ENCODE measurements around the gene CPM.
"Not testable (repeated sequence)": the region's sequence is repeated elsewhere in the genome, so short reads cannot be mapped to it uniquely, and the experiment has no call there.

CPM gene

GRCh38 chr12:68846811-68847210 lies 86.2 kb downstream of the CPM start:
- no peak for DNase-seq

DNA sequence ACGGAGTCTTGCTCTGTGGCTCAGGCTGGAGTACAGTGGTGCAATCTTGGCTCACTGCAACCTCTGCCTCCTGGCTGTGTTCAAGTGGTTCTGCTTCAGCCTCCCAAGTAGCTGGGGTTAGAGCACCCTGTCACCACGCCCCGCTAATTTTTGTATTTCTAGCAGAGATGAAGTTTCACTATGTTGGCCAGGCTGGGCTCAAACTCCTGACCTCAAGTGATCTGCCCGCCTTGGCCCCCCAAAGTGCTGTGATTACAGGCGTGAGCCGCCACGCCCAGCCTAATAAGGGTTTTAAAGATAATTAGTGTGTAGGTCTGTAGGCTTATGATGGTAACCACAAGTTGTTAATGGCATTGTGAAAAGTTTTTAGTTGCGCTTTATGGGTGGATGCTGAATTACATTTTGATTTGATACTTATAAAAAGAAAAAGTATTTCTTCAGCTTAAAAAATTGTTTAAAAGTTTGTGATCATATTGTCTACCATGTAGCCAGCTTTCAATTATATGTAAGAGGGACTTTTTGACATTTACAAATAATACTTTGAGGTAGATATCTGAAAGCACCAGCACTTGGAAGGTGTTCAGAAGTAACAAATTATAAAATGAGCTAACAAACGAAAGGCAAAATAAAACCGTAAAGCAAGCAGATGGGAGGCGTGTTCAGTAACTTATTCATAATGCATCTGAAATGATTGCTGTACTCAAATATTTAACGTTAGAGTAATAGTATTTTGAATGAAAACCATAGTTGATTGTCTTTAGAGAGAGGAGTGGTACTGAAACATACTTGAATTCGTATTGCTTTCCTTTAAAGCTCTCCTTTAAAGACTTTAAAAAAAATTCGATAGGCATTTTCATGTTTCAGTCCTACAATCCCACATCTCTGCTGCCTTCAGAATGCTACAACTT lies 87.9 kb downstream of the CPM start:
- DNase-seq, result no peak

DNA sequence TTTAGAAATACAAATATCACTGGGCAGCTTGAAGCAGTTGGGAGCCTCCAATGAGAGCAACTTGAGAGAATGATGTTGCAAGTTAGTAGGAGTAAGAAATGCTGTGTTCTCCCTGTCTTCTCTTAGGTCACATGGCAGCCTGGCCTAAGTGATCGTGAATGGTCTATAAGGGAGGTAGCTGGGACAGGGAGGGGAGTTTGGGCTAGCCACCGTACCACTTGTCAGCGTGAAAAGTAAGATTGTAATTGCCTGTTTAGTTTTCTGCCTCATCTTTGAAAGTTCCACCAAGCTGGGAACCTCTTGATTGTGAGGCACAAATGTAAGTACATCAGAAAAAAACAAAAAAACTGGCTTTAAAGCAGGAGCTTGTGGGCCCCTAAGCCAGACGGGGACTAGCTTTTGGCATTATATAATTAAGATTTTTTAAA lies 88.6 kb downstream of the CPM start:
- no peak for DNase-seq

DNA sequence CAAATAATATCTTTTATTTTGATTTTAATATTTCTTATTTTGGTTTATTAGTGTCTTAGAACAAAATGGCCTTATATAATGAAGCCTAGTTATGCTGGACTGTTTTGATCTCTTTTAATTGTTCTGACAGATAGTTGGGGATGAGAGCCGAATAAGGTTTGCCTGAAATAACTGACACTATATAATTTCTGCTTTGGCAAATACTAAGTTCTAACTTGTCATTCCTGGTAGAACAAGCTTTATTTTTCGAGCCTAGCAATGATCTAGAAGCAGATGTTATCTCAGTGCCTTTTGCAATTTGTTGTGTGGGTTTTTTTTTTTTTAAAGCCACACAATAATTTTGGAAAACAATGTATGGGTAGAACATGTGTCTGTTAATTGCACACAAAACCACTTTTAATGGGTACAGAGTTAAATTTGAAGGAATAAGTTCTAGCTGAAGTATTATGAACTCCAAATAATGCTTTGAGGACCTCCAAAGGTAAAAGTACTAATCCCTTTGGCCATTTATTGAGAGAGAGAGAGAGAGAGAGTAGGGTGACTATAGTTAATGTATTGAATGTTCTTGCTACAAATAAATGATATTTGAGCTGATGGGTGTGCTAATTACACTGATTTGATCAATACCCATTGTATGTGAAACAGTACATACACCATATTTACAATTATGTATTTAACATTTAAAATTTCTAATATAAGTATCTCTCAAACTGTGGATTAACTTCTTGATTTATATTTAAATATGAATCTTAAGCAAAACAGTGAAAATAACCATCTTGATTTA lies 90.0 kb downstream of the CPM start:
- DNase-seq, result no peak

DNA sequence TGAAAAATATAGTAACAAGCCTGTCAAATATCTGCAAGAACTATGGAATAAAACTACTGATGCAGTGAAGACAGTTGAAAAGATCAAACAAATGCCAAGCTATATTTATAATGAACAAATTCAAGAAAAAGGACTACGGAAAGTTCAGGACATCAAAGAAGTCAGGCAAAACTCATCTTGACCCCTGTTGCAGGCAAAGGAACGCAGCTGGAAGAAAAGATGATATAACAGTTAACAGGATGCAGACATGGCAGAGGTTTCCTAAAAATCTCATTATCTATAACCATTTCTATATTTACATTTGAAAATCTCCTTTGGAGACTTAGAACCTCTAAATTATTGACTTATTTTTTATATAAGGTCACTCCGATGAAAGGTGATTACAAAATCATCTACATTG lies 90.8 kb downstream of the CPM start:
- DNase-seq, result no peak

- DNase-seq, result no peak
These were observed 91.3 kb downstream of the CPM start for GRCh38 chr12:68841717-68842116.

DNA sequence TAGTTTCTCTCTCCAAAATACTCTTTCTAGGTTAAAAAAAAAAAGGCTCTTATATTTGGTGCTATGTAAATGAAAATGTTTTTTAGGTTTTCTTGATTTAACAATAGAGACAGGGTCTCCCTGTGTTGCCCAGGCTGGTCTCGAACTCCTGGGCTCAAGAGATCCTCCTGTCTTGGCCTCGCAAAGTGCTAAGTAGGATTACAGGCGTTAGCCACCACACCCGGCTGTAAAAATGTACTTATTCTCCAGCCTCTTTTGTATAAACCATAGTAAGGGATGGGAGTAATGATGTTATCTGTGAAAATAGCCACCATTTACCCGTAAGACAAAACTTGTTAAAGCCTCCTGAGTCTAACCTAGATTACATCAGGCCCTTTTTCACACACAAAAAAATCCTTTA lies 91.8 kb downstream of the CPM start:
- DNase-seq, result not testable (repeated sequence)

- no peak for DNase-seq
These were observed 93.5 kb downstream of the CPM start for GRCh38 chr12:68839183-68840147.

- no peak for DNase-seq
These were observed 94.7 kb downstream of the CPM start for GRCh38 chr12:68838046-68838886.

GRCh38 chr12:68837215-68837614 lies 95.8 kb downstream of the CPM start:
- no peak for DNase-seq

GRCh38 chr12:68835333-68835908 lies 97.5 kb downstream of the CPM start:
- DNase-seq, result no peak

DNA sequence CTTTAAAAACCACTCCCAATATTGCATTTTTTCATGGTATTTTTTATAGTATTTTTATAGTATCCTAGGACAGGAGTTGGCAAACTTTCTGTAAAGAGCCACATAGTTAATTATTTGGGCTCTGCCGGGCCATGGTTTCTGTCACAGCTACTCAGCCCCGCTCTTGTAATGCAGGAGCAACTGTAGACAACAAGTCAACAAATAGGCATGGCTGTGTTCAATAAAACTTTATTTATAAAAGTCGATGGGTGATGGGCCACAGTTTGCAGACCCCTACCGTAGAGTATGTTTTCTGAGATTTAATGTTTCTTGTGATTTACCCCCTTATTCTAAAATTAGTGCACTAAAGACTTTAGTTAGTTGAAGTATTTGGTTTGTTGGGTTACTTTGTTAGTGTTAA lies 99.5 kb downstream of the CPM start:
- no peak for DNase-seq

DNA sequence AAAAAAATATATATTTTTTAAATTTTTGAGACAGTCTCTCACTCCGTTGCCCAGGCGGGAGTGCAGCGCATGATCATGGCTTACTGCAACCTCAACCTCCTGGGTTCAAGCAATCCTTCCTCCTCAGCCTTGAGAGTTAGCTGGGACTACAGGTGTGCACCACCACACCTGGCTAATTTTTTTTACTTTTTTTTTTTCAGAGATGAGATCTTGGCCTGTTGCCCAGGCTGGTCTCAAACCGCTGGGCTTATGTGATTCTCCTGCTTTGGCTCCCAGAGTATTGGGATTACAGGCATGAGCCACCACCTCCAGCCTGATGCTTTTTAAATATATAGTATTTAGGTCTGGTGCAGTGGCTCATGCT lies 100.5 kb downstream of the CPM start:
- DNase-seq, result no peak

- no peak for DNase-seq
These were observed 101.0 kb downstream of the CPM start for GRCh38 chr12:68831751-68832503.

DNA sequence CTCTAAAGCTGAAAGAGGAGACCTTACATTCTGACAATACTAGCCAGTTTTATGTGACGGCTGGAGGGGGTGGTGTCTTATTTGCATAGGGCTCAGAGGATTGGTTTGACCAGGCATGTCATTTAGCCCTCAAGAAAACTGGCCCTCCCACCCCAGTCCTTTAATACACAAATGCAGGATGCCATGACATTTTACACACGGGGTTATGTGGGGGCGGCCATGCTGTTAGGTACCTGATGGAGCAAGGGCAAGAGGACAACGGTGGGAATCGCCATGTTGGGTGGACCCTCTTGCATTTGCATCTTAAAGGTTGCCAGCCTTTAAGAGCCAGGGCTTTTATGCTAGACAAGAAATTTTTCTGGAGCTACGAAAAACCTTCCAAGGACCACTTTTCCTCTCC lies 101.7 kb downstream of the CPM start:
- no peak for DNase-seq

DNA sequence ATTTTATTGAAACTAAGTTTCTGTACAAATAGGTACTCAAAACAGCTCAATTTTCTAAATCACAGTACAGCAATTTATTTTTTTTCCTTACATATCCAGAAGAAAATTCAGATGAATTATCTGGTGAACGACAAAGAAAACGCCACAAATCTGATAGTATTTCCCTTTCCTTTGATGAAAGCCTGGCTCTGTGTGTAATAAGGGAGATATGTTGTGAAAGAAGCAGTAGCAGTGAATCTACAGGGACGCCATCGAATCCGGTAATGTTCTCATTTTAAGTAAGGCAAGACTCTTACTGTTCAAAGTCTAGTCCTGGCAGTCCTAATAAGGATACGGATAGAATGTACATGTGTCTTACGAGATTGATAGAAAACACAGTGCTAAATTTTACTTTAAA lies 104.3 kb downstream of the CPM start:
- no peak for DNase-seq

DNA sequence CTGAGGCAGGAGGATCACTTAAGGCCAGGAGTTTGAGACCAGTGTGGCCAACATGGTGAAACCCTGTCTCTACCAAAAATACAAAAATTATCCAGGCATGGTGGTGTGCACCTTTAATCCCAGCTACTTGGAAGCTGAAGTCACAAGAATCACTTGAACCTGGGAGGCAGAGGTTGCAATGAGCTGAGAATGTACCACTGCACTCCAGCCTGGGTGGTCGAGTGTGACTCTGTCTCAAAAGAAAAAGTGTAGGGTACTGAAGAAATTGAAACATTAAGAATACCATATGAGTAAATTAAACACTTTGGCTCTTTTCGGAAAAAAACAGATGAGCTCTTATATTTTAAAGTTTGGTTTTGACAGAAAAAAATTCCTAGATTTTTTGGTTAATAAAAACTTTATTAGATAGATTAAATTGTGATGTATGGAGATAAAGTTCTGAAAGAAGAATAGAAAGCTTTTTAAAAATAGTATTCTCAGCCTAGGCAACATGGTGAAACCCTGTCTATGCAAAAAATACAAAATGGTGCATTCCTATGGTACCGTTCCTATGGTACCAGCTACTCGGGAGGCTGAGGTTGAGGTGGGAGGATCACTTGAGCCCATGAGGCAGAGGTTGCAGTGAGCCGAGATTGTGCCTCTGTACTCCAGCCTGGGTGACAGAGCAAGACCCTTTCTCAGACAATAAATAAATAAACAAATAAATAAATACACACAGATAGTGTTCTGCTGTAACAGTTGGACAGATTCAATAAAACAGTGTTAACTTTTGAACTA lies 104.9 kb downstream of the CPM start:
- no peak for DNase-seq

DNA sequence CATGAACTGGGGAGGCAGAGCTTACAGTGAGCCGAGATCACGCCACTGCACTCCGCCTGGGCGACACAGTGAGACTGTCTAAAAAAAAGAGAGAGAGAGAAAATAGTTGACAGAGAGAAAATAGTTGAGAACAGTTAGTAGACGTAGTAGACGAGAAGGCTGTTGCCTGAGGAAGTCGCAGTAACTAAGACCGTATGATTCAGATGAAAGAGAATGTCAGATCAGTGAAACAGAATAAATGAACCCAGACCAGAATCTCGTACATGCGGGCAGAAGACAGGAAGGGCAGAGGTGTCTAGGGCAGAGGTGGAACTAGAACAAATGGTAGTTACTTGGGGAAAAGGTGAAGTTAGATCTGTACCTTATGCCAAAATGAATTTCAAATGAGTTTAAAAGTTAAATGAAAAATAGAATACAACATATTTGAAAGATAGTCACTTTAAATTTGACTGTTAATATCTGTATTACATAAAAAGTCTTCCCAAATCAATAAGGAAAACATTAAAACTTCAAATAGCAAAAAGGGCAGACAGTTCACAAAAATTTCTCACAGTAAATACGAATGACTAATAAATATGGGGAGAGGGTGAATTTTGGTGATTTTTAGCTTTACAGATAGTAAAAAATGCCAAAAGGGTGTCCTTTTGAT lies 107.3 kb downstream of the CPM start:
- DNase-seq, result no peak

- DNase-seq, result no peak
These were observed 108.2 kb downstream of the CPM start for GRCh38 chr12:68824597-68825250.

Measured in activated CD4-positive, alpha-beta T cell treated with anti-CD3 and anti-CD28 coated beads for 48 hours (primary cell).